SU-DHL-6 (cell line): ENCODE data around the gene MICAL2.

Experiments
- H2AFZ ChIP-seq: fragments of 200-600 bp; sonication (generic); 2 replicates; pipeline ENCODE4 v1.6.1; 2014; ENCODE audit warnings: low read depth, mild to moderate bottlenecking, moderate library complexity, mixed read lengths, antibody characterized with exemption, low read length; ENCODE audit not compliant: severe bottlenecking
- H3F3A ChIP-seq: fragments of 200-600 bp; shearing (Covaris generic); 2 replicates; pipeline ENCODE4 v1.6.0; 2016; ENCODE audit warnings: antibody characterized with exemption, mild to moderate bottlenecking; ENCODE audit not compliant: insufficient read depth
- H3K27ac ChIP-seq: fragments of 200-600 bp; sonication (generic); 2 replicates; pipeline ENCODE4 v1.5.1; 2016; ENCODE audit warnings: low read depth, mild to moderate bottlenecking, low read length, moderate library complexity, mixed read lengths
- H3K27me3 ChIP-seq: fragments of 200-600 bp; sonication (generic), shearing (Covaris generic); 2 replicates; pipeline ENCODE4 v1.6.0; 2014; ENCODE audit warnings: mild to moderate bottlenecking, low read length
- H3K36me3 ChIP-seq: fragments of 200-600 bp; sonication (generic); 2 replicates; pipeline ENCODE4 v1.6.1; 2014; ENCODE audit warnings: mild to moderate bottlenecking, low read length, mixed read lengths
- H3K4me2 ChIP-seq: fragments of 300-600, 200-600 bp; shearing (Covaris generic), sonication (generic); 2 replicates; pipeline ENCODE4 v1.6.0; 2014; ENCODE audit warnings: low read length, low read depth, mild to moderate bottlenecking; ENCODE audit not compliant: poor library complexity, severe bottlenecking
- H3K4me3 ChIP-seq: fragments of 200-600 bp; sonication (generic); 2 replicates; pipeline ENCODE4 v1.5.1; 2014; ENCODE audit warnings: antibody characterized with exemption, low read length, mild to moderate bottlenecking, mixed read lengths; ENCODE audit not compliant: insufficient read depth, poor library complexity, severe bottlenecking
- H3K79me2 ChIP-seq: fragments of 200-600 bp; sonication (generic); 2 replicates; pipeline ENCODE4 v1.6.1; 2014; ENCODE audit warnings: mild to moderate bottlenecking, low read length, moderate library complexity; ENCODE audit not compliant: insufficient read depth
- H3K9ac ChIP-seq: fragments of 200-600 bp; sonication (generic); 2 replicates; pipeline ENCODE4 v1.7.0; 2014; ENCODE audit warnings: mild to moderate bottlenecking, low read length
- H3K9me2 ChIP-seq: fragments of 200-600 bp; sonication (generic); replicated peaks from 2 replicates; pipeline ENCODE4 v1.6.1; 2014; ENCODE audit warnings: low read length; ENCODE audit not compliant: insufficient read depth
- H3K9me3 ChIP-seq: fragments of 200-600 bp; sonication (generic); 2 replicates; pipeline ENCODE4 v1.6.1; 2014; ENCODE audit warnings: low read length, mixed read lengths; ENCODE audit not compliant: insufficient read depth
- H4K20me1 ChIP-seq: fragments of 200-600 bp; sonication (generic); 2 replicates; pipeline ENCODE4 v1.6.1; 2014; ENCODE audit warnings: low read depth, mild to moderate bottlenecking, antibody characterized with exemption, low read length, moderate library complexity, mixed read lengths
- CTCF ChIP-seq: fragments of 200-600 bp; sonication (generic); IDR thresholded peaks from one replicate; pipeline ENCODE4 v1.5.1; 2017; ENCODE audit warnings: antibody characterized with exemption, mild to moderate bottlenecking, low read length, moderate library complexity; ENCODE audit not compliant: insufficient read depth, poor library complexity, severe bottlenecking
- EZH2phosphoT487 ChIP-seq: fragments of 200-600 bp; sonication (generic), shearing (Covaris generic); conservative IDR thresholded peaks from 2 replicates; pipeline ENCODE4 v1.6.1; 2018; ENCODE audit warnings: mild to moderate bottlenecking, antibody characterized with exemption, low read length, moderate library complexity, mixed read lengths

Gene MICAL2

GRCh38 chr11:12098601-12099000, 11.8 kb upstream of the MICAL2 start:
- no peaks in the 10 kb centered on the region for H3K9me2 ChIP-seq
- no peaks in the 10 kb centered on the region for H3F3A ChIP-seq
- H3K4me3 ChIP-seq = no peak overlapping the region
- no peak overlapping the region for H3K27ac ChIP-seq
- no peaks in the 10 kb centered on the region for H3K36me3 ChIP-seq
- H3K27me3 ChIP-seq = no peaks in the 10 kb centered on the region
- H2AFZ ChIP-seq = no peak overlapping the region
- no peaks in the 10 kb centered on the region for H3K79me2 ChIP-seq
- H3K4me2 ChIP-seq = no peak overlapping the region
- TF ChIP-seq EZH2phosphoT487 (no peak), CTCF (no peak)
- H4K20me1 ChIP-seq = no peaks in the 10 kb centered on the region
- no peaks in the 10 kb centered on the region for H3K9me3 ChIP-seq
- H3K9ac ChIP-seq = no peak overlapping the region

- Histone ChIP-seq H3K4me2 (no peak overlapping the region), H4K20me1 (no peaks in the 10 kb centered on the region), H3K4me3 (no peak overlapping the region), H3K27me3 (no peaks in the 10 kb centered on the region), H3K9me2 (no peaks in the 10 kb centered on the region), H3F3A (no peaks in the 10 kb centered on the region), H3K79me2 (no peaks in the 10 kb centered on the region), H2AFZ (no peak overlapping the region), H3K9ac (no peak overlapping the region), H3K27ac (no peak overlapping the region), H3K36me3 (no peaks in the 10 kb centered on the region), H3K9me3 (no peaks in the 10 kb centered on the region)
- TF ChIP-seq EZH2phosphoT487 (no peak), CTCF (no peak)
These were observed 11.1 kb upstream of the MICAL2 start for GRCh38 chr11:12099132-12099873.

- Histone ChIP-seq H3F3A (no peaks in the 10 kb centered on the region), H3K79me2 (no peaks in the 10 kb centered on the region), H3K4me3 (no peak overlapping the region), H3K4me2 (no peak overlapping the region), H3K27me3 (no peaks in the 10 kb centered on the region), H4K20me1 (no peaks in the 10 kb centered on the region), H3K9me2 (no peaks in the 10 kb centered on the region), H3K36me3 (no peaks in the 10 kb centered on the region), H3K9ac (no peak overlapping the region), H3K27ac (no peak overlapping the region), H2AFZ (no peak overlapping the region), H3K9me3 (no peaks in the 10 kb centered on the region)
- TF ChIP-seq EZH2phosphoT487 = no peak
- TF ChIP-seq CTCF = no peak
These were observed 10.0 kb upstream of the MICAL2 start for GRCh38 chr11:12100429-12100828.
